ENCODE data around the gene NSRP1. TPM values are rescaled to one million over a fixed set of nuclear protein-coding genes. Genes with fewer than 3 reads are reported as not detected.

NSRP1 gene
- total and polyA plus RNA-seq, 10 of the 15 experiments (the other 5 are each of a cell fraction or from before 2014, with no cell fraction given): 12.5 to 69.7 (median 37.8) TPM

DNA sequence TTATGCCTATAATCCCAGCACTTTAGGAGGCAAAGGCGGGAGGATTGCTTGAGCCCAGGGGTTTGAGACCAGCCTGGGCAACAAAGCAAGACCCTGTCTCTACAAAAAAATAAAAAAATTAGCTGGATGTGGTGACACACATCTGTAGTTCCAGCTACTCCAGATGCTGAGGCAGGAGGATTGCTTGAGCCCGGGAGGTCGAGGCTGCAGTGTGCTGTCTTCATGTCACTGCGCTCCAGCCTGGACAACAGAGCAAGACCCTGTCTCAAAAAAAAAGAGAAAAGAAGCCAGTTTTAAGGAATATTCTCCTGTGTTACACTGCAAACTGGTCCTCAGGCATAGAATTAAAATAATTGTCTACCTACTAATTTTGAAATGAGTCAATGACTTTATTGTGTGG, 47.9 kb downstream of the NSRP1 start:
- ATAC-seq (no peak), FAIRE-seq (no peak), DNase-seq (ENCODE audit: low read depth, low spot score) (no peak)
- SMC1A ChIA-PET (ENCODE audit: uncharacterized antibody, unreplicated experiment): interaction anchor here (1.1 to 3.2 kb wide), 6 partner anchors 9 to 60 kb away, joined by 3 to 18 read pairs (median 8); no protein-coding TSS in a partner anchor
- Histone ChIP-seq H3K4me2 (ENCODE audit: control insufficient read depth, insufficient read depth) (no peak overlapping the region), H3K4me3 (no peak overlapping the region), H3K9ac (ENCODE audit: control insufficient read depth, insufficient read depth, low read length) (no peak overlapping the region), H3K36me3 (ENCODE audit: control insufficient read depth in 2 of 2, insufficient read depth in 2 of 2, low read length in 1 of 2) (peaks cover 0 to 11% of the 10 kb centered on the region in 2 experiments; a peak in 2 of 4 replicates), H3K79me2 (ENCODE audit: control insufficient read depth, insufficient read depth, low read length) (peaks cover 11% of the 10 kb centered on the region), H3K27me3 (replicated peaks in 1 of 2; ENCODE audit: control insufficient read depth in 2 of 2, insufficient read depth in 2 of 2, low read length in 1 of 2) (no peaks in the 10 kb centered on the region), H3K9me3 (replicated peaks; ENCODE audit: control insufficient read depth, insufficient read depth, low read length) (peaks cover 11% of the 10 kb centered on the region; the same call in 2 of the 3 replicates), H2AFZ (ENCODE audit: control insufficient read depth, low read depth, low read length) (no peak overlapping the region), H3K4me1 (ENCODE audit: control insufficient read depth, insufficient read depth, low read length) (peaks cover 3% of the 10 kb centered on the region; the same call in 1 of the 2 replicates), H3K27ac (ENCODE audit: control insufficient read depth, insufficient read depth) (no peak overlapping the region), H4K20me1 (ENCODE audit: control insufficient read depth, insufficient read depth) (no peaks in the 10 kb centered on the region)
- CTCF ChIA-PET: interaction anchor here (0.7 to 5.9 kb wide), 5 partner anchors 10 to 172 kb away, joined by 3 to 31 read pairs (median 8); no protein-coding TSS in a partner anchor
- no TSS peak for BruUV-seq (replicated peaks)
- in situ Hi-C loops (cut with MboI): no loop called here
- RAD21 ChIA-PET (ENCODE audit: unreplicated experiment): interaction anchor here (2.1 to 2.2 kb wide), 2 partner anchors 40 to 171 kb away, joined by 6 to 7 read pairs; no protein-coding TSS in a partner anchor
- POLR2A ChIA-PET: interaction anchor here (0.9 to 1.0 kb wide), 2 partner anchors 13 to 104 kb away, joined by 3 read pairs; no protein-coding TSS in a partner anchor
- WGBS (ENCODE audit: insufficient coverage, insufficient replicate concordance, low lambda C conversion rate, missing lambda C conversion rate): 98% methylated on average over 4 of the region's 4 CpGs
- intact Hi-C loops (cut with micrococcal nuclease; ENCODE audit: unreplicated experiment): no loop called here
- TF ChIP-seq ZZZ3 (IDR thresholded peaks at IDR 0.05; ENCODE audit: control insufficient read depth, insufficient read length, low read depth) (no peak), SMAD5 (IDR thresholded peaks at IDR 0.05; ENCODE audit: low read depth) (no peak), FOXM1 (IDR thresholded peaks at IDR 0.05; ENCODE audit: low read depth, low read length) (no peak), ZNF207 (IDR thresholded peaks at IDR 0.05; ENCODE audit: borderline replicate concordance) (no peak), CBX5 (IDR thresholded peaks at IDR 0.05; ENCODE audit: low read depth) (no peak), KDM1A (IDR thresholded peaks at IDR 0.05; ENCODE audit: borderline replicate concordance) (no peak), CREM (IDR thresholded peaks at IDR 0.05; ENCODE audit: low read depth) (no peak), ZNF622 (IDR thresholded peaks at IDR 0.05) (no peak), GABPA (IDR thresholded peaks at IDR 0.05; ENCODE audit: low read depth) (no peak), SP1 (IDR thresholded peaks at IDR 0.05; ENCODE audit: low read depth, low read length) (no peak)
- TF ChIP-seq, protein P1, sequence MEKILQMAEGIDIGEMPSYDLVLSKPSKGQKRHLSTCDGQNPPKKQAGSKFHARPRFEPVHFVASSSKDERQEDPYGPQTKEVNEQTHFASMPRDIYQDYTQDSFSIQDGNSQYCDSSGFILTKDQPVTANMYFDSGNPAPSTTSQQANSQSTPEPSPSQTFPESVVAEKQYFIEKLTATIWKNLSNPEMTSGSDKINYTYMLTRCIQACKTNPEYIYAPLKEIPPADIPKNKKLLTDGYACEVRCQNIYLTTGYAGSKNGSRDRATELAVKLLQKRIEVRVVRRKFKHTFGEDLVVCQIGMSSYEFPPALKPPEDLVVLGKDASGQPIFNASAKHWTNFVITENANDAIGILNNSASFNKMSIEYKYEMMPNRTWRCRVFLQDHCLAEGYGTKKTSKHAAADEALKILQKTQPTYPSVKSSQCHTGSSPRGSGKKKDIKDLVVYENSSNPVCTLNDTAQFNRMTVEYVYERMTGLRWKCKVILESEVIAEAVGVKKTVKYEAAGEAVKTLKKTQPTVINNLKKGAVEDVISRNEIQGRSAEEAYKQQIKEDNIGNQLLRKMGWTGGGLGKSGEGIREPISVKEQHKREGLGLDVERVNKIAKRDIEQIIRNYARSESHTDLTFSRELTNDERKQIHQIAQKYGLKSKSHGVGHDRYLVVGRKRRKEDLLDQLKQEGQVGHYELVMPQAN (conservative IDR thresholded peaks at IDR 0.05): no peak
- TF ChIP-seq, protein P2, sequence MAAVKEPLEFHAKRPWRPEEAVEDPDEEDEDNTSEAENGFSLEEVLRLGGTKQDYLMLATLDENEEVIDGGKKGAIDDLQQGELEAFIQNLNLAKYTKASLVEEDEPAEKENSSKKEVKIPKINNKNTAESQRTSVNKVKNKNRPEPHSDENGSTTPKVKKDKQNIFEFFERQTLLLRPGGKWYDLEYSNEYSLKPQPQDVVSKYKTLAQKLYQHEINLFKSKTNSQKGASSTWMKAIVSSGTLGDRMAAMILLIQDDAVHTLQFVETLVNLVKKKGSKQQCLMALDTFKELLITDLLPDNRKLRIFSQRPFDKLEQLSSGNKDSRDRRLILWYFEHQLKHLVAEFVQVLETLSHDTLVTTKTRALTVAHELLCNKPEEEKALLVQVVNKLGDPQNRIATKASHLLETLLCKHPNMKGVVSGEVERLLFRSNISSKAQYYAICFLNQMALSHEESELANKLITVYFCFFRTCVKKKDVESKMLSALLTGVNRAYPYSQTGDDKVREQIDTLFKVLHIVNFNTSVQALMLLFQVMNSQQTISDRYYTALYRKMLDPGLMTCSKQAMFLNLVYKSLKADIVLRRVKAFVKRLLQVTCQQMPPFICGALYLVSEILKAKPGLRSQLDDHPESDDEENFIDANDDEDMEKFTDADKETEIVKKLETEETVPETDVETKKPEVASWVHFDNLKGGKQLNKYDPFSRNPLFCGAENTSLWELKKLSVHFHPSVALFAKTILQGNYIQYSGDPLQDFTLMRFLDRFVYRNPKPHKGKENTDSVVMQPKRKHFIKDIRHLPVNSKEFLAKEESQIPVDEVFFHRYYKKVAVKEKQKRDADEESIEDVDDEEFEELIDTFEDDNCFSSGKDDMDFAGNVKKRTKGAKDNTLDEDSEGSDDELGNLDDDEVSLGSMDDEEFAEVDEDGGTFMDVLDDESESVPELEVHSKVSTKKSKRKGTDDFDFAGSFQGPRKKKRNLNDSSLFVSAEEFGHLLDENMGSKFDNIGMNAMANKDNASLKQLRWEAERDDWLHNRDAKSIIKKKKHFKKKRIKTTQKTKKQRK (IDR thresholded peaks at IDR 0.05; ENCODE audit: low read depth, low read length): no peak
- TF ChIP-seq, protein P3, sequence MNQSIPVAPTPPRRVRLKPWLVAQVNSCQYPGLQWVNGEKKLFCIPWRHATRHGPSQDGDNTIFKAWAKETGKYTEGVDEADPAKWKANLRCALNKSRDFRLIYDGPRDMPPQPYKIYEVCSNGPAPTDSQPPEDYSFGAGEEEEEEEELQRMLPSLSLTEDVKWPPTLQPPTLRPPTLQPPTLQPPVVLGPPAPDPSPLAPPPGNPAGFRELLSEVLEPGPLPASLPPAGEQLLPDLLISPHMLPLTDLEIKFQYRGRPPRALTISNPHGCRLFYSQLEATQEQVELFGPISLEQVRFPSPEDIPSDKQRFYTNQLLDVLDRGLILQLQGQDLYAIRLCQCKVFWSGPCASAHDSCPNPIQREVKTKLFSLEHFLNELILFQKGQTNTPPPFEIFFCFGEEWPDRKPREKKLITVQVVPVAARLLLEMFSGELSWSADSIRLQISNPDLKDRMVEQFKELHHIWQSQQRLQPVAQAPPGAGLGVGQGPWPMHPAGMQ (IDR thresholded peaks at IDR 0.05; ENCODE audit: borderline replicate concordance): no peak
- TF ChIP-seq, protein P4, sequence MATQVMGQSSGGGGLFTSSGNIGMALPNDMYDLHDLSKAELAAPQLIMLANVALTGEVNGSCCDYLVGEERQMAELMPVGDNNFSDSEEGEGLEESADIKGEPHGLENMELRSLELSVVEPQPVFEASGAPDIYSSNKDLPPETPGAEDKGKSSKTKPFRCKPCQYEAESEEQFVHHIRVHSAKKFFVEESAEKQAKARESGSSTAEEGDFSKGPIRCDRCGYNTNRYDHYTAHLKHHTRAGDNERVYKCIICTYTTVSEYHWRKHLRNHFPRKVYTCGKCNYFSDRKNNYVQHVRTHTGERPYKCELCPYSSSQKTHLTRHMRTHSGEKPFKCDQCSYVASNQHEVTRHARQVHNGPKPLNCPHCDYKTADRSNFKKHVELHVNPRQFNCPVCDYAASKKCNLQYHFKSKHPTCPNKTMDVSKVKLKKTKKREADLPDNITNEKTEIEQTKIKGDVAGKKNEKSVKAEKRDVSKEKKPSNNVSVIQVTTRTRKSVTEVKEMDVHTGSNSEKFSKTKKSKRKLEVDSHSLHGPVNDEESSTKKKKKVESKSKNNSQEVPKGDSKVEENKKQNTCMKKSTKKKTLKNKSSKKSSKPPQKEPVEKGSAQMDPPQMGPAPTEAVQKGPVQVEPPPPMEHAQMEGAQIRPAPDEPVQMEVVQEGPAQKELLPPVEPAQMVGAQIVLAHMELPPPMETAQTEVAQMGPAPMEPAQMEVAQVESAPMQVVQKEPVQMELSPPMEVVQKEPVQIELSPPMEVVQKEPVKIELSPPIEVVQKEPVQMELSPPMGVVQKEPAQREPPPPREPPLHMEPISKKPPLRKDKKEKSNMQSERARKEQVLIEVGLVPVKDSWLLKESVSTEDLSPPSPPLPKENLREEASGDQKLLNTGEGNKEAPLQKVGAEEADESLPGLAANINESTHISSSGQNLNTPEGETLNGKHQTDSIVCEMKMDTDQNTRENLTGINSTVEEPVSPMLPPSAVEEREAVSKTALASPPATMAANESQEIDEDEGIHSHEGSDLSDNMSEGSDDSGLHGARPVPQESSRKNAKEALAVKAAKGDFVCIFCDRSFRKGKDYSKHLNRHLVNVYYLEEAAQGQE (IDR thresholded peaks at IDR 0.05; ENCODE audit: low read depth, low read length): no peak
